ENCODE data around the gene LINC00305.

DNA sequence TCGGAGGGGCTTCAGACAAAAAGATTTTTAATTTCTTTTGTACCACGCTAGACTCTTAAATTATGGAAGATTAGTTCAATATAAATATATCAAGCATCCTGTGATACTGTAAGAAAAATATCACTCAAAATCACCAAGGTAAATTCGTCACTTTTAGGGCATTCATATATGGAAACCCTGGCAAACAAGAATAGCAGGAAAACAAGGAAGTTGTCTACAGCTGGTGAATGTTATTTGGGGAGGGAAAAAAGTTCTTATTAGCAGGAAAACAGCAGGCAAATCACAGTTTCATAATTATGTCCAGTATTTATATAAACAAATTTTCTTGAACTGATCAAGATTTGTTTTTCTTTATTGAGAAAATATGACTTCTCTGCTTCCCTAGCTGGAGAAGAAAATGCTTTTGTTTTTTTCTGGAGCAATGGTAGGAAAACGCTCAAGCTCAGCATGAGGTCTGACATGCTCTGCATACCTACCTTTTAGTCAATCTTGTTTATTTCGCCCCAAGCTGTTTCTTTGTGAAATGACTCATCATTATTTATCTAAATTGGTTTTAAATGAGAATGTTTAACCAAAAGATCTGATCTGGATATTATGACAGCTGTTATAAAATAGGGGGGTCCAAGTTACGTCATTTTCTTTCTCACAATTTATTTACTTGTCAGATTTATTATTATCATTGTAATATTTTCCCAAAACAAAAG lies 14.7 kb downstream of the LINC00305 start:
- TF ChIP-seq, protein P1, sequence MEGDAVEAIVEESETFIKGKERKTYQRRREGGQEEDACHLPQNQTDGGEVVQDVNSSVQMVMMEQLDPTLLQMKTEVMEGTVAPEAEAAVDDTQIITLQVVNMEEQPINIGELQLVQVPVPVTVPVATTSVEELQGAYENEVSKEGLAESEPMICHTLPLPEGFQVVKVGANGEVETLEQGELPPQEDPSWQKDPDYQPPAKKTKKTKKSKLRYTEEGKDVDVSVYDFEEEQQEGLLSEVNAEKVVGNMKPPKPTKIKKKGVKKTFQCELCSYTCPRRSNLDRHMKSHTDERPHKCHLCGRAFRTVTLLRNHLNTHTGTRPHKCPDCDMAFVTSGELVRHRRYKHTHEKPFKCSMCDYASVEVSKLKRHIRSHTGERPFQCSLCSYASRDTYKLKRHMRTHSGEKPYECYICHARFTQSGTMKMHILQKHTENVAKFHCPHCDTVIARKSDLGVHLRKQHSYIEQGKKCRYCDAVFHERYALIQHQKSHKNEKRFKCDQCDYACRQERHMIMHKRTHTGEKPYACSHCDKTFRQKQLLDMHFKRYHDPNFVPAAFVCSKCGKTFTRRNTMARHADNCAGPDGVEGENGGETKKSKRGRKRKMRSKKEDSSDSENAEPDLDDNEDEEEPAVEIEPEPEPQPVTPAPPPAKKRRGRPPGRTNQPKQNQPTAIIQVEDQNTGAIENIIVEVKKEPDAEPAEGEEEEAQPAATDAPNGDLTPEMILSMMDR (IDR thresholded peaks at IDR 0.05; ENCODE audit: insufficient read depth, low read length, poor library complexity, severe bottlenecking), result no peak
- no peak for TF ChIP-seq EZH2phosphoT487 (conservative IDR thresholded peaks at IDR 0.05; ENCODE audit: low read length)

All from SU-DHL-6 (cell line).